ENCODE measurements around the gene CLASP1.
A peak's percentile ranks its signal among the peaks of the same experiment; 100 is the strongest.
"Not testable (repeated sequence)": the region's sequence is repeated elsewhere in the genome, so short reads cannot be mapped to it uniquely, and the experiment has no call there.

CLASP1 gene

DNA sequence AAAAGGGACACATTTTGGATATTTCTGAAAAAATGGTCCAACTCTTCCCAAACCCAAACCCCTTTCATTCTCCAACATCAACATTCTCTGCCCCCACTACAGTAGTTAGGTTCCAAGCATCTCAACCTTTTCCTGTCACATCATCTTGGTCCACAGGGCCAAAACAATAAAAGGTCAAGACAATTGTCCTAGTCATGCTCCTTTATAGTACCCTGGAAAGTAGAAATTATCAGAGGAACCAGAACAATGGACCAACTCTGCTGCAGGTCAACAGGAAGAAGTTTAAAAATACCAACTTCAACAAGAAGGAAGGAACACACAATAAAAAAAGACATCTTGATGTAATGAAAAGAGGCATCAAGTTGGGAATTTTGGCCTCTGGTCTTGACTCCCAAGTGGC, 36.1 kb downstream of the CLASP1 start:
- no peak for FAIRE-seq

DNA sequence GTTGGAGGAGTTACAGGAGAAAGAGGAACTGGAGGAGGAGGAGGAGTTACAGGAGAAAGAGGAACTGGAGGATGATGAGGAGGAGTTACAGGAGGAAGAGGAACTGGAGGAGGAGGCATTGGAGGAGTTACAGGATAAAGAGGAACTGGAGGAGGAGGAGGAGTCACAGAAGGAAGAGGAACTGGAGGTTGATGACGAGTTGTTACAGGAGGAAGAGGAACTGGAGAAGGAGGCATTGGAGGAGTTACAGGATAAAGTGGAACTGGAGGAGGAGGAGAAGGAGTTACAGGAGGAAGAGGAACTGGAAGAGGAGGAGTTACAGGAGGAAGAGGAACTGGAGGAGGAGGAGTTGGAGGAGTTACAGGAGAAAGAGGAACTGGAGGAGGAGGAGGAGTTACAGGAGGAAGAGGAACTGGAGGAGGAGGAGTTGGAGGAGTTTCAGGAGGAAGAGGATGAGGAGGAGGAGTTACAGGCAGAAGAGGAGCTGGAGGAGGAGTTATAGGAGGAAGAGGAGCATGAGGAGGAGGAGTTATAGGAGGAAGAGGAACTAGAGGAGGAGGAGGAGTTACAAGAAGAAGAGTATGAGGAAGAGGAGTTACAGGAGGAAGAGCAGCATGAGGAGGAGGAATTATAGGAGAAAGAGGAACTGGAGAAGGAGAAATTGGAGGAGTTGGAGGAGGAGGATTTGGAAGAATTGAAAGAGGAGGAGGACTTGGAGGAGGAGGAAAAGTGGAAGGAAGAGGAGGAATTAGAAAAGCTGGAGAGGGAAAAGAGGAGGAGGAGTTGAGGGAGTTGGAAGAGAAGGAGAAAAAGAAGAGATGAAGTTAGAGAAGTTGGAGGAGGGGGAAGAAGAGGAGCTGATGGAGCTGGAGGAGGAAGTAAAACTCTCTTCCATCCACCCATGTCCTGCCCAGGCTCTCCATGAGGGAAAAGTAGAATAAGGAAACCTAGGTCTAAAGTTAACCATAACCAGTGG, 37.2 kb downstream of the CLASP1 start:
- no peak for FAIRE-seq

DNA sequence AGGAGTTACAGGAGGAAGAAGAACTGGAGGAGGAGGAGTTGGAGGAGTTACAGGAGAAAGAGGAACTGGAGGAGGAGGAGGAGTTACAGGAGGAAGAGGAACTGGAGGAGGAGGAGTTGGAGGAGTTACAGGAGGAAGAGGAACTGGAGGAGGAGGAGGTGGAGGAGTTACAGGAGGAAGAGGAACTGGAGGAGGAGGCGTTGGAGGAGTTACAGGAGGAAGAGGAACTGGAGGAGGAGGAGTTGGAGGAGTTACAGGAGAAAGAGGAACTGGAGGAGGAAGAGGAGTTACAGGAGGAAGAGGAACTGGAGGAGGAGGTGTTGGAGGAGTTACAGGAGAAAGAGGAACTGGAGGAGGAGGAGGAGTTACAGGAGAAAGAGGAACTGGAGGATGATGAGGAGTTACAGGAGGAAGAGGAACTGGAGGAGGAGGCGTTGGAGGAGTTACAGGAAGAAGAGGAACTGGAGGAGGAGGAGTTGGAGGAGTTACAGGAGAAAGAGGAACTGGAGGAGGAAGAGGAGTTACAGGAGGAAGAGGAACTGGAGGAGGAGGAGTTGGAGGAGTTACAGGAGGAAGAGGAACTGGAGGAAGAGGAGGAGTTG, 38.1 kb downstream of the CLASP1 start:
- not testable (repeated sequence) for FAIRE-seq

DNA sequence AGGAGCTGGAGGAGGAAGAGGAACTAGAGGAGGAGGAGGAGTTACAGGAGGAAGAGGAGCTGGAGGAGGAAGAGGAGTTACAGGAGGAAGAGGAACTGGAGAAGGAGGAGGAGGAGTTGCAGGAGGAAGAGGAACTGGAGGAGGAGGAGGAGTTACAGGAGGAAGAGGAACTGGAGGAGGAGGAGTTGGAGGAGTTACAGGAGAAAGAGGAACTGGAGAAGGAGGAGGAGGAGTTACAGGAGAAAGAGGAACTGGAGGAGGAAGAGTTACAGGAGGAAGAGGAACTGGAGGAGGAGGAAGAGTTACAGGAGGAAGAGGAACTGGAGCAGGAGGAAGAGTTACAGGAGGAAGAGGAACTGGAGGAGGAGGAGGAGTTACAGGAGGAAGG, 38.8 kb downstream of the CLASP1 start:
- not testable (repeated sequence) for FAIRE-seq

- FAIRE-seq, result no peak
Measured at GRCh38 chr2:121608967-121609366, 40.3 kb downstream of the CLASP1 start.

- FAIRE-seq, result no peak
Measured at GRCh38 chr2:121608367-121608766, 40.9 kb downstream of the CLASP1 start.

GRCh38 chr2:121605820-121606733, 43.2 kb downstream of the CLASP1 start:
- no peak for FAIRE-seq

DNA sequence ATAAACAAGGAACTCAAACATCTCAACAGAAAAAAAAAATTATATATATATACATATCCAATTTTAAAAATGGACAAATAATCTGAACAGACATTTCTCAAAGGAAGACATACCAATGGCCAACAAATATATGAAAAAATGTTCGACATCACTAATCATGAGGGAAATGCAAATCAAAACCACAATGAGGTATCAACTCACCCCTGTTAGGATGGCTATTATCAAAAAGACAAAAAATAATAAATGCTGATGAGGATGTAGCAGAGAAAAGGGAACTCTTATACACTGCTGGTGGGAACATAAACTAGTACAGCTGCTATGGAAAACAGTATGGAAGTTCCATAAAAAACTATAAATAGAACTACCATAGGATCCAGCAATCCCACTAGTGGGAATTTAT, 46.1 kb downstream of the CLASP1 start:
- no peak for FAIRE-seq

GRCh38 chr2:121599963-121600651, 49.2 kb downstream of the CLASP1 start:
- no peak for FAIRE-seq

DNA sequence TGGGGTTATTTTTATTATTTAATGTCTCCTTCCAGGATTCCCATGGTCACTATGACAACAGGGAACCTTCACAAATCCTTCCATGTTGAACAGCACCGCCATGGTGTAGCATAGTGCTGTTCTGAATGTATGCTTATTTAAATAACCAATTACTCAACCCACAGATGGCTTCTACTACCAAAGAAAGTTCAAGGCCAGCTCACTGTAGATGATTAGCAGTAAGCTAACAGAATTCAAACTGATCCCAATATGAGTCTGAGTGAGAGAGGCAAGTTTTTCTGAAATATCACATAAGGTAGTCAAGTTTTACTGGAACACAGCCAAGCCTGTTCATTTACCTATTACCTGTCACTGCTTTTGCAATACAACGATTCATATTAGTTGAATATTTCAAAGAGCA, 51.2 kb downstream of the CLASP1 start:
- no peak for FAIRE-seq

- peak; percentile 39 for FAIRE-seq
Measured at GRCh38 chr2:121596221-121597080, 52.8 kb downstream of the CLASP1 start.

DNA sequence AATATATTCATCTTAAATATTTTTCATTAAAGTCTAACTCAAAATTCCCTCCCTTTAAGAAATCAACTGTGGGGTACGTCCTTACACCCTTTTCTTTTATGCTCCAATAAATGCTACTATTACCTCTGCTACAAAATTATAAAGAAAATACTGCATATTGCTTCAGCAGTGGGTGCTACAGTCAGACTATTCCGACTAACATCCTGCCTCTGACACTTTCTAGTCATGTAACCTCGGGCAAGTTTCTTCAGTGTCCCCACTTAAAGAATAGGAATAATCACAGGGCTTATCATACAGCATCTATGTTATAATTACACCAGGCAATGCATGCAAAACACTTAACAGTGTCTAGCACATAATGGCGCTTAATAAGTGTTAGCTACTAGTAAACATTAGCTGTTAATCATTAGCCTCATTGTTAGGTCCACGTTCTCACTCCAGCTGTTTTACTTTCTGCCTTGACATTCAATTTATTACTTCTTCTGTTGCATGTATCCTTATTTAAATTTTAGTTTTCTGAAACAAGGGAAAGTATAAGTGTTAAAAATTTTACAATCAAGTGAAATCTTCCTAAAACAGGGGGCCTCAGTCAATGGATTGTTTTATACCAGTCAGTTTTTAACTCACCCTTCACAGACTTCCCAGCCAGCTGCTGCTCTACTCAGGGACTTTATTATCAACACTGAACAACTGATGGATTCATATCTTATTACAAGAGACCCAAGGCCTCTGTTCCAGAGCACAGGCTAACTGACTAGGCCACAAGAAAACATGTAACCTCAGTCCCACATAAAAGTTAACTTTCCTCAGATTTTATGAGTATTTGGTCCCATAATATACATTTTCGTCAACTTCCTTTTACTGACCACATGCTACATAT, 54.0 kb downstream of the CLASP1 start:
- FAIRE-seq, result no peak

GRCh38 chr2:121591199-121591598, 58.1 kb downstream of the CLASP1 start:
- FAIRE-seq, result no peak

DNA sequence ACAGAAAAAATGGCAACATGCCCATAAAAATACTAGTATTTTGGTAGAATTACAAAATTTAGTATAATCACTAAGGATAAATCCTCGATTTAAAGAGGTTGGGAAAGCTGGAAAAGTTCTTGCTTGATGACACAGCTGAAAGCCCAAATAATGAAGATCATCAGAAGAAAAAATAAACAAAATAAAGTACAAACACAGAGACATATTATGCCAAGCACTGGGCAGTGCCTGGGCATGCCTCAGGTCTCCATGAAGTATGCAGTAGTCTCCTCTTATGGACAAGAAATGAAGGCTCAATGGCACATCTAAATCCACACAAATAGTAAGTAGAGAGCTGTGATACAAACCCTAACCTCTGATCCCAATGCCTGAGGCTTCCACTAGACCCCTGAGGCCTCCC, 60.9 kb downstream of the CLASP1 start:
- FAIRE-seq, result no peak

DNA sequence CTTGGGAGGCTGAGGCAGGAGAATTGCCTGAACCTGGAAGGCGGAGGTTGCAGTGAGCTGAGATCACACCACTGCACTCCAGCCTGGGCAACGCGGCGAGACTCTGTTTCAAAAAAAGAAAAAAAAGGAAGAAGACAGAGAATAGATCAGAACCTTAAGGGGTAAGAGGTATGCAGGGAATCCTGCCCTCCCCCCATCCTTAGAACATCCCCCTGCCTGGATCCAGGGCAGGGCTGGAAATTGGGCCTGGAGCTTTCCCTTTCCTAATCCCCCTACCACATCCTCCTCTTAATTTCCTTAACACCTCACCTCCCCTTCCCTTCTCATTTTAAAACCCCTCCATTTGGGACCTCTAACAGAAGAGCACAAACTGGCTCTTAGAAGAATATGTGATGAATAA, 62.1 kb downstream of the CLASP1 start:
- no peak for FAIRE-seq

- no peak for FAIRE-seq
Measured at GRCh38 chr2:121584741-121585140, 64.5 kb downstream of the CLASP1 start.

DNA sequence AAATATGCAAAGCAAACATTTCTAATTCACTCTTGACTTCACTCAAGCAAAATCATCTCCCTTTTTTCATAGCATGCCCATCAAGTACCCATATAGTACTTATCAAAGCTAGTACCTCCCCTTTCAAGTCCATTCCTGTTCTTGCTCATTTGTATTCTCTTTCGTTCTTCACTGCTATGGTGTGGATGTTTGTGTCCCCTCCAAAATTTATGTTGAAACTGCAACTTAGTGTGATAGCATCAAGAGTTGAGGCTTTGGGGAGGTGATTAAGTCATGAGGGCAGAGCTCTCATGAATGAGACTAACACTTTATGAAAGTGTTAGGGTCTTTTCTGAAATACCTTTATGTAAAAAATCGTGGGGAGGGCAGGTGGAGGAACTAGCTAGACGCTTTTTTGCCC, 65.7 kb downstream of the CLASP1 start:
- FAIRE-seq, result no peak

DNA sequence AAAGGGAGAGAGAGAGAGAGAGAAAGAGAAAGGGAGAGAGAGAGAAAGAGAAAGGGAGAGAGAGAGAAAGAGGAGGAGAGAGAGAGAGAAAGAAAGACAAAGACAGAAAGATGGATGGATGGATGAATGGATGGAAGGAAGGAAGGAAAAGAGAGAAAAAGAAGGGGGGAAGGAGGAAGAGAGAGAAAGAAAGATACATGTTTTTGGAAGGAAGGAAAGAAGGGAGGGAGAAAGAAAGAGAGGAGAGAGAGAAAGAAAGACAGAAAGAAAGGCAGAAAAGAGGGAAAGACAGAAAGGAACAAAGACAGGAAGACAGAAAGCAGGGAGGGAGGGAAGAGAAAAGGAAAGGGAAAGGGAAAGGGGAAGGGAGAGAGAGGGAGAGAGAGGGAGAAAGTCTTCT, 67.0 kb downstream of the CLASP1 start:
- no peak for FAIRE-seq

DNA sequence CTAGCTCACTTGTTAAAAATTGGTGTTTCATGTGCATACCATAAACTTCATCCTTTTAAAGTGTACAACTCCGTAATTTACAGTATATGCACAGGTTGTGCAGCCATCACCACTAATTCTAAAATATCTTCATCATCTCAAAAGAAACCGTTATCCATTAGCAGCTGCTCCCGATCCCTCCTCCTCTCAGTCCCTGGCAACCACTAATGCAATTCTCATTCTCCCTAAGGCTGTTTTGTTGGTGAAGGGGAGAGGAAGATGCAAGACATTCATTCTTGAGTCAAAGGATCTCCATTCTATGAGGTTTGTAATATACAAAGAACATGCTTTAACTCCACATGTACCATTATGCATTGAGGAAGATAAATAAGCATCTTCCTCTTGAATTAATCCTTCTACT, 70.0 kb downstream of the CLASP1 start:
- FAIRE-seq, result no peak

- no peak for FAIRE-seq
Measured at GRCh38 chr2:121577381-121577780, 71.9 kb downstream of the CLASP1 start.
